ENCODE data around the gene SNRNP48.

SNRNP48 gene

DNA sequence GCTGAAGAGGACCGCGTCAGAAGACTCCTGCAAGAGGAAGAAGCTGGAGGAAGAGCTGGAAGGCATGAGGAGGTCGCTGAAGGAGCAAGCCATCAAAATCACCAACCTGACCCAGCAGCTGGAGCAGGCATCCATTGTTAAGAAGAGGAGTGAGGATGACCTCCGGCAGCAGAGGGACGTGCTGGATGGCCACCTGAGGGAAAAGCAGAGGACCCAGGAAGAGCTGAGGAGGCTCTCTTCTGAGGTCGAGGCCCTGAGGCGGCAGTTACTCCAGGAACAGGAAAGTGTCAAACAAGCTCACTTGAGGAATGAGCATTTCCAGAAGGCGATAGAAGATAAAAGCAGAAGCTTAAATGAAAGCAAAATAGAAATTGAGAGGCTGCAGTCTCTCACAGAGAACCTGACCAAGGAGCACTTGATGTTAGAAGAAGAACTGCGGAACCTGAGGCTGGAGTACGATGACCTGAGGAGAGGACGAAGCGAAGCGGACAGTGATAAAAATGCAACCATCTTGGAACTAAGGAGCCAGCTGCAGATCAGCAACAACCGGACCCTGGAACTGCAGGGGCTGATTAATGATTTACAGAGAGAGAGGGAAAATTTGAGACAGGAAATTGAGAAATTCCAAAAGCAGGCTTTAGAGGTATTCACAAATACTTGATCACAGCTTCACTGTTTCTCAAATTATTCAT lies 8.9 kb upstream of the SNRNP48 start:
- TF ChIP-seq, protein P1, sequence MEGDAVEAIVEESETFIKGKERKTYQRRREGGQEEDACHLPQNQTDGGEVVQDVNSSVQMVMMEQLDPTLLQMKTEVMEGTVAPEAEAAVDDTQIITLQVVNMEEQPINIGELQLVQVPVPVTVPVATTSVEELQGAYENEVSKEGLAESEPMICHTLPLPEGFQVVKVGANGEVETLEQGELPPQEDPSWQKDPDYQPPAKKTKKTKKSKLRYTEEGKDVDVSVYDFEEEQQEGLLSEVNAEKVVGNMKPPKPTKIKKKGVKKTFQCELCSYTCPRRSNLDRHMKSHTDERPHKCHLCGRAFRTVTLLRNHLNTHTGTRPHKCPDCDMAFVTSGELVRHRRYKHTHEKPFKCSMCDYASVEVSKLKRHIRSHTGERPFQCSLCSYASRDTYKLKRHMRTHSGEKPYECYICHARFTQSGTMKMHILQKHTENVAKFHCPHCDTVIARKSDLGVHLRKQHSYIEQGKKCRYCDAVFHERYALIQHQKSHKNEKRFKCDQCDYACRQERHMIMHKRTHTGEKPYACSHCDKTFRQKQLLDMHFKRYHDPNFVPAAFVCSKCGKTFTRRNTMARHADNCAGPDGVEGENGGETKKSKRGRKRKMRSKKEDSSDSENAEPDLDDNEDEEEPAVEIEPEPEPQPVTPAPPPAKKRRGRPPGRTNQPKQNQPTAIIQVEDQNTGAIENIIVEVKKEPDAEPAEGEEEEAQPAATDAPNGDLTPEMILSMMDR (conservative IDR thresholded peaks at IDR 0.05; ENCODE audit: low read length) = no peak
- no peak for DNase-seq (ENCODE audit: low read depth)

DNA sequence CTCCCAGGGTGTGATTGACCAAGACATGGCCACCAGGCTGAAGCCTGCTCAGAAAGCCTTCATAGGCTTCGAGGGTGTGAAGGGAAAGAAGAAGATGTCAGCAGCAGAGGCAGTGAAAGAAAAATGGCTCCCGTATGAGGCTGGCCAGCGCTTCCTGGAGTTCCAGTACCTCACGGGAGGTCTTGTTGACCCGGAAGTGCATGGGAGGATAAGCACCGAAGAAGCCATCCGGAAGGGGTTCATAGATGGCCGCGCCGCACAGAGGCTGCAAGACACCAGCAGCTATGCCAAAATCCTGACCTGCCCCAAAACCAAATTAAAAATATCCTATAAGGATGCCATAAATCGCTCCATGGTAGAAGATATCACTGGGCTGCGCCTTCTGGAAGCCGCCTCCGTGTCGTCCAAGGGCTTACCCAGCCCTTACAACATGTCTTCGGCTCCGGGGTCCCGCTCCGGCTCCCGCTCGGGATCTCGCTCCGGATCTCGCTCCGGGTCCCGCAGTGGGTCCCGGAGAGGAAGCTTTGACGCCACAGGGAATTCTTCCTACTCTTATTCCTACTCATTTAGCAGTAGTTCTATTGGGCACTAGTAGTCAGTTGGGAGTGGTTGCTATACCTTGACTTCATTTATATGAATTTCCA lies 4.6 kb upstream of the SNRNP48 start:
- DNase-seq (ENCODE audit: low read depth) = no peak
- TF ChIP-seq, protein P1 (conservative IDR thresholded peaks at IDR 0.05; ENCODE audit: low read length) = no peak
- H3K4me3 ChIP-seq (ENCODE audit: low read length) = no peak overlapping the region

More for the DNA sequence above, 8.9 kb upstream of the SNRNP48 start:
- H3K4me3 ChIP-seq (ENCODE audit: low read length) = no peak overlapping the region

DNA sequence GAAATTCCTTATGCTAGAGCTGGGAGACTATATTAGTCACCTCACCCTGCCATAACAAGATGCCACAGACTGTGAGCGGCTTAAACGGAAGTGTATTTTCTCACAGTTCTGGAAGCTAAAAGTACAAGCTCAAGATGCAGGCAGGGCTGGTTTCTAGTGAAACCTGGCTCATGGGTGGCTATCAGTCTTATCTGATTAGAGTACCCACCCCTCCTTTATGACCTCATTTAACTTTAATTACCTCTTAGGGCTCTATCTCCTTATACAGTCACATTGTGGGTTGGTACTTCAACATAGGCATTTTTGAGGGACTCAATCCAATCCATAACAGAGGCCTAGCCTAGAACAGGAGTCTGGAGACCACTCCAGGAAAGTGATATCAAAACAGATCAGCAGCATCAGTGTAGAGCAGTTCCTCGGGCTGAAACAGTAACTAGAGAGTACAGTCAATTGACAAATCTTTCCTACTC lies 2.3 kb upstream of the SNRNP48 start:
- H3K4me3 ChIP-seq (ENCODE audit: low read length) = no peak overlapping the region
- peak; percentile 69 for DNase-seq (ENCODE audit: low read depth)
- TF ChIP-seq, protein P1 (conservative IDR thresholded peaks at IDR 0.05; ENCODE audit: low read length) = no peak

DNA sequence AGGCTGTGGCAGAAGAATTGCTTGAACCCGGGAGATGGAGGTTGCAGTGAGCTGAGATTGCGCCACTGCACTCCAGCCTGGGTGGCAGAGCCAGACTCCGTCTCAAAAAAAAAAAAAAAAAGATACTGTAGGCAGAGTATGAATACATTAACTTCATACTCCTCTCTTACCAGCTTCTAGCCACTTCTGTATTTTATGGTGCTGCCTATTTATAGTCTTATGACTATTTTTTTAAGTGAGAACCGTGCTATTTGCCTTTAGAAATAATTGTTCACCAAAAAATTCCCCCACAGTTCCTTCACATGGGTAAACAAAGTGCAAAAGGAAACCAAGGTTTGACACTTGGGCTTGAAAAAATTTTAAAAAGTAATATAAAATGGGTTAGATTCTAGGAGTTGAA lies 1.5 kb upstream of the SNRNP48 start:
- no peak overlapping the region for H3K4me3 ChIP-seq (ENCODE audit: low read length)
- no peak for DNase-seq (ENCODE audit: low read depth)
- TF ChIP-seq, protein P1 (conservative IDR thresholded peaks at IDR 0.05; ENCODE audit: low read length) = no peak

DNA sequence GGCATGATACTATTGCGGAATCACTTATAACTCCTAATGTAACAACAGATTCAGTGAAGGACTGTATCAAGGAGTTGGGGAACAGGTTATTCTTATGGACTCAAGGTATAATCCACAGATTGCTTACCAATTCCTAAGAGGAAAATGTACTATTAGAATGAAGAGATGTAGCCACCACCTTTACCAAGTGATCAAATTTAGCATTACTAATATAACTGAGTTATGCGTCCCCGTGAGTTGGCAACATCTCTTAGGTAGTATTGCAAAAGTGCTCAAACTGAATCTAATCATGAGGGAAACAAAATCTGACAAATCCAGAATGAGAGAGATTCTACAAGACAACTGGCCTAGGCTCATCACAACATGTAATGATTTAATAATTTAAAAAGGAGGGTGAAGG lies 777 bp upstream of the SNRNP48 start:
- H3K4me3 ChIP-seq (ENCODE audit: low read length) = no peak overlapping the region; the same call in 1 of the 2 replicates
- no peak for DNase-seq (ENCODE audit: low read depth)
- TF ChIP-seq, protein P1 (conservative IDR thresholded peaks at IDR 0.05; ENCODE audit: low read length) = no peak

DNA sequence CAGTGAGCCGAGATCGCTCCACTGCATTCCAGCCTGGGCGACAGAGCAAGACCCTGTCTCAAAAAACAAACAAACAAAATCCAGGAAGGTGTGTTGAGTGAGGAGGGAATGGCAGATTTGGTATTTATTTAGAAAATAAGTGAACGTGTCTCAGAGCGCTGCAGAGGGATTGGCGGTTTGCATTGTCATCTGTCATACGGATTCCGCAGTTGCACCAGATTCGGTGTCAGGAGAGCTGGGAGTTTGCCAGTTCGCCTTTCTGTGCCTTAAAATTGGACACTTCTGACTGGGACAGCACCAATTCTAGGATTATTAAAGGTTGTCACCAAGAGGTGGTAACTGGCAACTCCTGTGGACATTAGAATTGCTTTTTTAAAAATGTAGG lies 912 bp downstream of the SNRNP48 start:
- peak; percentile 29 for DNase-seq (ENCODE audit: low read depth)
- TF ChIP-seq, protein P1 (conservative IDR thresholded peaks at IDR 0.05; ENCODE audit: low read length) = no peak
- peak overlapping the region; percentile 75 for H3K4me3 ChIP-seq (ENCODE audit: low read length)

DNA sequence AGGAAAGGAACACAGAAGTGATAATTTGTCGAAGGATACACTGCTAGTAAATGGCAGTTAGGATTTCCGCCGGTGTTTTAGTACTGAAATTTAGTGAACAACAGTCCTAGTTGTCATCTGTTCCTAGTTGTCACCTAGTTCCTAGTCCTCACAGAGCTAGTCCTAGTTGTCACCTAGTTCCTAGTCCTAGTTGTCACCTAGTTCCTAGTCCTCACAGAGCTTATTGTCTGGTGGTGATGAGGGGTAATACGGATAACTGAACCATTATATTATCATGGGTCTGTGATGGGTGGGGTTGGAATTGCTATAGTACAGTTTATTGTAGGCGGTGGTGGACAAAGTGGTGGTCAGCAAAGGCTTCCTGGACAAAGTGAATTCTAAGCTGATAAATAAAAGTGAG lies 1.8 kb downstream of the SNRNP48 start:
- TF ChIP-seq, protein P1 (conservative IDR thresholded peaks at IDR 0.05; ENCODE audit: low read length) = no peak

More for the DNA sequence above, 1.8 kb downstream of the SNRNP48 start:
- H3K4me3 ChIP-seq (ENCODE audit: low read length) = no peak overlapping the region
- no peak for DNase-seq (ENCODE audit: low read depth)
